ENCODE measurements around the gene CATSPERD. TPM values are rescaled to one million over a fixed set of nuclear protein-coding genes. Genes with fewer than 3 reads are reported as not detected.

CATSPERD gene
- total and polyA plus RNA-seq, 2 of the 4 experiments (the other 2 are of a cell fraction) = not detected

- no peak for TF ChIP-seq MAFK (IDR thresholded peaks at IDR 0.05; ENCODE audit: low read depth, low read length)
- TF ChIP-seq CEBPB (IDR thresholded peaks at IDR 0.05; ENCODE audit: low read depth, low read length) = no peak
- TF ChIP-seq MXI1 (IDR thresholded peaks at IDR 0.05; ENCODE audit: borderline replicate concordance, low read depth, low read length) = no peak
- no peak for TF ChIP-seq USF2 (IDR thresholded peaks at IDR 0.05; ENCODE audit: low read depth, low read length)
- TF ChIP-seq RAD21 (IDR thresholded peaks at IDR 0.05; ENCODE audit: low read length) = no peak
- TF ChIP-seq SMC3 (IDR thresholded peaks at IDR 0.05; ENCODE audit: low read depth, low read length) = no peak
- TF ChIP-seq NFE2L2 (IDR thresholded peaks at IDR 0.05; ENCODE audit: low read depth, low read length) = no peak
- no peak for TF ChIP-seq BHLHE40 (IDR thresholded peaks at IDR 0.05; ENCODE audit: low read depth, low read length)
- TF ChIP-seq MAZ (IDR thresholded peaks at IDR 0.05; ENCODE audit: borderline replicate concordance, low read depth, low read length) = no peak
- Histone ChIP-seq H3K4me1 (ENCODE audit: control insufficient read depth, insufficient read depth, low read length) (peaks cover 2% of the 10 kb centered on the region; the same call in 1 of the 2 replicates), H2AK9ac (replicated peaks; ENCODE audit: low read depth, low read length, poor library complexity) (no peak overlapping the region), H3K79me1 (ENCODE audit: low read depth in 1 of 2, low read length in 2 of 2) (peaks cover 4 to 74% of the 10 kb centered on the region in 2 experiments; a peak in 3 of 4 replicates), H3K23ac (ENCODE audit: low read depth, low read length) (no peak overlapping the region), H4K5ac (ENCODE audit: low read depth, low read length) (no peak overlapping the region), H3K9ac (ENCODE audit: low read depth, low read length) (no peak overlapping the region), H3K4me3 (ENCODE audit: insufficient read depth, low read depth, low read length) (no peak overlapping the region), H3K14ac (replicated peaks; ENCODE audit: low read depth, low read length) (no peak overlapping the region), H3K27me3 (ENCODE audit: control insufficient read depth, insufficient read depth, low read length) (no peaks in the 10 kb centered on the region), H2BK5ac (ENCODE audit: low read depth, low read length, poor library complexity, severe bottlenecking) (no peak overlapping the region), H2BK15ac (ENCODE audit: low read depth, low read length) (no peak overlapping the region), H2AFZ (replicated peaks; ENCODE audit: low read length, poor library complexity) (no peak overlapping the region), H3K4ac (ENCODE audit: low read depth, low read length) (no peak overlapping the region), H2AK5ac (ENCODE audit: low read depth, low read length) (no peak overlapping the region), H3K9me3 (ENCODE audit: control insufficient read depth, insufficient read depth, low read length) (no peaks in the 10 kb centered on the region), H3K4me2 (ENCODE audit: low read depth, low read length) (no peak overlapping the region), H3K18ac (ENCODE audit: low read depth, low read length) (no peak overlapping the region), H3K9me1 (ENCODE audit: insufficient read depth, low read length) (peaks cover 4% of the 10 kb centered on the region; the same call in 1 of the 2 replicates), H3K56ac (ENCODE audit: extremely low read depth, insufficient read depth, low read length) (no peak overlapping the region), H2BK20ac (ENCODE audit: low read depth, low read length) (no peak overlapping the region), H3K36me3 (ENCODE audit: control insufficient read depth, insufficient read depth, low read length) (peaks cover 78% of the 10 kb centered on the region), H3K27ac (ENCODE audit: insufficient read depth, low read length) (no peak overlapping the region), H4K91ac (ENCODE audit: insufficient read depth, low read depth, low read length) (no peak overlapping the region), H4K8ac (ENCODE audit: low read depth in 2 of 2, low read length in 2 of 2) (no peak overlapping the region), H2BK120ac (ENCODE audit: low read depth, low read length) (no peak overlapping the region), H4K20me1 (ENCODE audit: insufficient read depth, low read length) (peaks cover 85% of the 10 kb centered on the region)
- ChIA-PET POLR2A (ENCODE audit: unreplicated experiment) (no interaction called here), CTCF (no interaction called here)
- WGBS, 2 experiments (ENCODE audit: extremely low coverage in 2 of 2, insufficient read length in 1 of 2) = 78% methylated on average over 2 of the region's 8 CpGs; no CpG with 5 or more reads in 1 of the 2 experiments
- DNase-seq = no peak
- no peak for ATAC-seq (ENCODE audit: low read depth)
- in situ Hi-C loops (cut with MboI; ENCODE audit: low sequenced_read_pairs) = no loop called here
- no TSS peak for BruUV-seq (replicated peaks)
- intact Hi-C loops (cut with micrococcal nuclease) = no loop called here
- dilution Hi-C loops (cut with HindIII; ENCODE audit: low sequenced_read_pairs, unreplicated experiment) = no loop called here
These were observed 25.3 kb upstream of the CATSPERD start for GRCh38 chr19:5694956-5695648.
